ENCODE data around the gene TRAPPC11.

Gene TRAPPC11

GRCh38 chr4:183627979-183628588 is 31.0 kb upstream of the TRAPPC11 start:
- in situ Hi-C loops (cut with HindIII; ENCODE audit: low pct_unique_long_range_greater_than_20kb, low sequenced_read_pairs): no loop called here
- DNase-seq (ENCODE audit: low read depth in 1 of 2, low spot score in 1 of 2): no peak
- TF ChIP-seq JUND (IDR thresholded peaks at IDR 0.05; ENCODE audit: low read depth): no peak

DNA sequence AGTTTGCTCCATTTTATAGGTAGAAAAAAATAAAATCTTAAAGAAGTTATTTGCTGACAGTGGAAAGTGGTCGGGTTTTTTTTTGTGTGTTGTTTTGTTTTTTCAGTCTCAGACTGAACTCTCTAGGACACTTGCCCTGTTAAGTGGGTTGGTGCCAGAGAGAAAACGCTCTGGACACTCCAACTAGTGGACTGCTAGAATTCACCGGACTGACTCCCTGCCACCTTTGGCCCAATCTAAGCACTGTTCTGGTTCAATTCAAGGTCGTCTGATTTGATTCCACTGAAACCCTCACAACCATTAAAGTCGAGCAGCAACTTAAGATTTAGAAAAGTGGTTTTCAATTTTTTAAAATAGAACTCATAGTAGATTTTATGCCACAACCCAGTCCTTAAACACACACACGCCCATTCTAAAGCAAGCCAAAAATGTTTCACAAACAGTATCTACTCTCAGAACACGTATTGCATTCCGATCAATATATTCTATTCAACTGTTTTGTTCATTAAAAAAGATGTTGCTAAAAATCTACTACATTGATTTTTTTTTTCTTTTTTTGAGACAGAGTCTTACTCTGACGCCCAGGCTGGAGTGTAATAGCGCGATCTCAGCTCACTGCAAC is 27.4 kb upstream of the TRAPPC11 start:
- in situ Hi-C loops (cut with HindIII; ENCODE audit: low pct_unique_long_range_greater_than_20kb, low sequenced_read_pairs): no loop called here
- DNase-seq (ENCODE audit: low read depth in 1 of 2, low spot score in 1 of 2): no peak
- TF ChIP-seq JUND (IDR thresholded peaks at IDR 0.05; ENCODE audit: low read depth): no peak

GRCh38 chr4:183632689-183633088 is 26.4 kb upstream of the TRAPPC11 start:
- DNase-seq (ENCODE audit: low read depth in 1 of 2, low spot score in 1 of 2): no peak
- TF ChIP-seq JUND (IDR thresholded peaks at IDR 0.05; ENCODE audit: low read depth): no peak
- in situ Hi-C loops (cut with HindIII; ENCODE audit: low pct_unique_long_range_greater_than_20kb, low sequenced_read_pairs): no loop called here

DNA sequence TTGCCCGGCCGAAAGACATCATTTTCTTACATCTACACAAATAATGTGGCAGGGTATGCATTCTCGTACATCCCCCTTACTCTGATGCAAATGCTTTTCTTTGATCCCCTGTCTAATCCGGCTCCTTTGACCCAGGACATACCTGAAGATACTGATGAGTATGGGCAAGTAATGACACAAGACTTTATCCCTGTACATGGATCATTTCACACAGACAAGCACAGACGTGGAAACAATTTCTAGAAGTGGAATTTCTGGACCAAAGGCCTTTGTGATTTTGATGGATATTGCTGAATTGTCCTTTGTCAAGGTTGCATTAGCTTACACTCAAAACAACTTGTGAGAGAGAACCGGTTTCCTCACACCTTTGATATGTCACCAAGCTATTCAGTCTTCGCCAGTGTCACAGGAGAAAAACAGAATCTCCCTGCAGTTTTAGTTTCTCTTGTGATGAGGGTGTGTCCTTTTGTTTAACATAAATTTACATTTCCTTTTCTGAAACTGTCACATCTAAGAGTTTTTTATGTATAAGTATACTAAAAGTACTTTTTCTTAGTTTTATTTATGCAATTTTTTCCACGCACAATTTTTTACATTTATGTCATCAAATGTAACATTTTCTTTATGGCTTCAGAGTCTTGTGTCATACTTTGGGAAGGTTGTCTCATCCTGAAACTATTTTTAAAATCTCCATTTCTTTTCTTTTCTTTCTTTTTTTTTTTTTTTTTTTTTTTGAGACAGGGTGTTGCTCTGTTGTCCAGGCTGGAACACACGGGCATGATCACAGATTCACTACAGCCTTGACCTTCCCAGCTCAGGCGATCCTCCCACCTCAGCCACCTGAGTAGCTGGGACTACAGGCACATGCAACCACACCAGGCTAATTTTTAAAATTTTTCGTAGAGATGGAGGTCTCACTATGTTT is 25.4 kb upstream of the TRAPPC11 start:
- in situ Hi-C loops (cut with HindIII; ENCODE audit: low pct_unique_long_range_greater_than_20kb, low sequenced_read_pairs): no loop called here
- no peak for DNase-seq (ENCODE audit: low read depth in 1 of 2, low spot score in 1 of 2)
- TF ChIP-seq JUND (IDR thresholded peaks at IDR 0.05; ENCODE audit: low read depth): no peak

DNA sequence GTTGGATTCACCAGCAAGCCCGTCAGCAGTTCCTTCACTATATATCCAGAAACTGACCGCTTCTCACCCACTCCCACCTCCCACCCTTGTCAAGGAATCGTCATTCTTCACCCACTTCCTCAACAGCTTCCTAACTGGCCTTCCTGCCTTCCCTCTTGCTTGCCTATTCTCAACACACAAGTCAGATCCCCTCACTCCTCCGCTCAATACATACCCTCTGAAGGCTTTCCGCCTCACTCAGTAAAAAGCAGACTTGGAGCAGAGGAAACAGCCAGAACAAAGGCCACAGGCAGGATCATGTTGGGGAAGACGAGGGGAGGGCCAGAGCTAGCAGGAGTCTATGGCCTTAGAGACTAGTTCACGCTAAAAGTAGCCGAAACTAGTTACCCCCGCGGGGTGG is 23.8 kb upstream of the TRAPPC11 start:
- TF ChIP-seq JUND (IDR thresholded peaks at IDR 0.05; ENCODE audit: low read depth): no peak
- in situ Hi-C loops (cut with HindIII; ENCODE audit: low pct_unique_long_range_greater_than_20kb, low sequenced_read_pairs): no loop called here

DNA sequence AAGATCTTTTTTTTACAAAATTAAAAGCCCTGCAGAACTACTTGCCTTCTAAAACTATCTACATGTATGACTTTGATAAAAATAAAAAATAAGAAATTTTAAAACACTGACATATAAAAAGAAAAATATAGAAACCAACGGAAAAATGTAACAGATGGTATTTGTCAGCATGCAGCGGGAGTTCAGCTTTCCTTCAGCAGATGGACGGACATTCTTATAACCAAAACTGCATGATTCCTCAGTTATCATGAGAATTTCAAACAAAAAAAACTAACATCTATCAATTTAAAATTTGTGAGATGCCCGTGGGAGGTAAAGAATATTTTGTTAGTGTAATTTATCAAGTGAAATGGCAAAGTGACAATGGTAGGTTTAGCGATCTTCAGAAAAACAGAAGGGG is 23.4 kb upstream of the TRAPPC11 start:
- DNase-seq (ENCODE audit: low read depth in 1 of 2, low spot score in 1 of 2): no peak

More for the DNA sequence above, 23.8 kb upstream of the TRAPPC11 start:
- no peak for DNase-seq (ENCODE audit: low read depth in 1 of 2, low spot score in 1 of 2)

DNA sequence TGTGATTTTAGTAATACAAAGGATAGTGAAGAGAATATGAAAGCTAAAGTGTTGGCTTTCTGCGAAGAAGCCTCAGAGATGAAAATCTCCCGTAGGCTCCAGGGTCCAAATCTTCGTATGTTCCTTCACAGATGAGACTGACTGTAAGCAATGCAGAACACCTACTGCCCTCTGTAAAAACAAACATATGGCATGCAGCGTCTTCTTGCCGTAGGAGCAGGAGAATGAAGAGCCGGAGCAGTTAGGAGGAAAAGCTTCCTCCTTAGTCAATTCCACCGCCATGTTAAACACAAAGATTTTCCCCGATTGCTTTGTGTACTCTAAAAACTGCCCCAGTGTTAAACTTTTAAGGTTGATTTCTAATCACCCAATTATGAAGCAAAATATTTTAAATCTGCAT is 22.6 kb upstream of the TRAPPC11 start:
- in situ Hi-C loops (cut with HindIII; ENCODE audit: low pct_unique_long_range_greater_than_20kb, low sequenced_read_pairs): no loop called here
- no peak for TF ChIP-seq JUND (IDR thresholded peaks at IDR 0.05; ENCODE audit: low read depth)
- DNase-seq (ENCODE audit: low read depth in 1 of 2, low spot score in 1 of 2): peak; percentile 30 to 82

More for the DNA sequence above, 23.4 kb upstream of the TRAPPC11 start:
- in situ Hi-C loops (cut with HindIII; ENCODE audit: low pct_unique_long_range_greater_than_20kb, low sequenced_read_pairs): no loop called here
- TF ChIP-seq JUND (IDR thresholded peaks at IDR 0.05; ENCODE audit: low read depth): no peak

DNA sequence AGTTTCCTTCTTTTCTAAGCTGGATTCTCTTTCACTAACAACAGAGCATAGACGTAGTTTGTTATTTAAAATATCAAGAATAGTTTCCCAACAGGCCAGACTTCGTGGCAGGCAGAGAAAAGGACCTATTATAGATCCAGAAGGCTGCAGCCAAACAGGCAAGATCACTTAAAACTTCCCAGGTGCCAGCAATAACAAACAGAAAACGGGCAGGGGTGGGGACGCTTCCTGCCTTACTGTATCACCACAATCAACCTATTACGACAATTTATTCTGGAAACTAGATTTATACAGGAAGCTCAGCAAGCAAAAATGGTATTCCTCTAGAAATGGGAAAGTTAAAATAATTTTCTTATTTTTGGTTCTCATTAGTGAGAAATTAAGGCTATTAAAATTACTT is 22.2 kb upstream of the TRAPPC11 start:
- in situ Hi-C loops (cut with HindIII; ENCODE audit: low pct_unique_long_range_greater_than_20kb, low sequenced_read_pairs): no loop called here
- no peak for TF ChIP-seq JUND (IDR thresholded peaks at IDR 0.05; ENCODE audit: low read depth)
- peak in 1 of 2 experiments; percentile 15 for DNase-seq (ENCODE audit: low read depth in 1 of 2, low spot score in 1 of 2)

DNA sequence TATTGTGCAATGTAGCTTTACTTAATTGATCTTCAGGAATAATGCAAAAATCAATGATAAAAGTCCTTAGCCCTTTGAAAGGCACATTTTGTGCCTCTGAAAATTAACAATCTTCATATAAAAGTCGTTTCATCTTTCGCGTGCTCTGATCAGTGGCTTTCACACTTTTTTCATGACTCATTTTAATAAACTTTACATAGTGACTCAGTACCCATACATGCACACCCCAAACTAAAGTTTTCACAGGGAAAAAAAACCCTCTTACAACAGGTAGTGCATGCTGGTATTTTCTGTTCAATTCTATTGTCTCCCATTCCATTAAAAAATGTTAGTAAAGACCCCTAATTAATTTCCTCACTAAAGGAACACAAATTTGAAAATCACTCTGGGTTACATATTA is 21.6 kb upstream of the TRAPPC11 start:
- TF ChIP-seq JUND (IDR thresholded peaks at IDR 0.05; ENCODE audit: low read depth): no peak
- in situ Hi-C loops (cut with HindIII; ENCODE audit: low pct_unique_long_range_greater_than_20kb, low sequenced_read_pairs): no loop called here
- DNase-seq (ENCODE audit: low read depth in 1 of 2, low spot score in 1 of 2): no peak

DNA sequence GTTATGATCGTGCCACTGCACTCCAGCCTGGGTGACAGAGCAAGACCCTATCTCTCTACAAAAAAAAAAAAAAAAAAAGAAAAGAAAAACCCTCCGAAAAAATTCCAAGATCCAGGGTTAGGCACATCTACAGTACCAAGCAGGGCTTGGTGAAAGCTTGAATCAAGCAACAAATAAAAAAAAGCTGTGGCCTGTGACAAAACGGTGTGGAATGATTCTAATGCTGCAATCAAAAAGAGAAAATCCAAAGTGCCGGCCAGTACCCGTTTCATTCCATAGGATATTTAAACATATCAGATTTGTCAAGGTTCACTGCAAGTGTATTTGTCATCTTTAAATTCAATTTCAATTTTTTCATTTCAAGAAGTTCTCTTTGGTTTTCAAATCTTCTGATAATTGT is 20.7 kb upstream of the TRAPPC11 start:
- no peak for TF ChIP-seq JUND (IDR thresholded peaks at IDR 0.05; ENCODE audit: low read depth)
- in situ Hi-C loops (cut with HindIII; ENCODE audit: low pct_unique_long_range_greater_than_20kb, low sequenced_read_pairs): no loop called here
- no peak for DNase-seq (ENCODE audit: low read depth in 1 of 2, low spot score in 1 of 2)

GRCh38 chr4:183639291-183639690 is 19.8 kb upstream of the TRAPPC11 start:
- no peak for DNase-seq (ENCODE audit: low read depth in 1 of 2, low spot score in 1 of 2)
- in situ Hi-C loops (cut with HindIII; ENCODE audit: low pct_unique_long_range_greater_than_20kb, low sequenced_read_pairs): no loop called here
- no peak for TF ChIP-seq JUND (IDR thresholded peaks at IDR 0.05; ENCODE audit: low read depth)

DNA sequence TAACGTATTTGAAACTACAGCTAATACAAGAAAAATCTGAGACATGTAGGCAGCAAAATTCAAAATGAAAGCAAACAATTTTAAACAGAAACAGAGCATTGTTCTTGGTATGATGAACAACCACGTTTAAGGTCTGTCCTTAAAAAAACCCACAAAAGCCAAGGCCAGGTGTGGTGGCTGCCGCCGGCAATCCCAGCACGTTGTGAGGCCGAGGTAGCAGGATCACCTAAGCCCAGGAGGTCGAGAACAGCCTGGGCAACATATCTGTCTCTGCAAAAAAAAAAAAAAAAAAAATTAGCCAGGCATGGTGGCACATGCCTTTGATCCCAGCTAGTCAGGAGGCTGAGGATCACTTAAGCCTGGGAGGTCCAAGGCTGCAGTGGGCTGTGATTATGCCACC is 13.8 kb upstream of the TRAPPC11 start:
- in situ Hi-C loops (cut with HindIII; ENCODE audit: low pct_unique_long_range_greater_than_20kb, low sequenced_read_pairs): no loop called here
- no peak for DNase-seq (ENCODE audit: low read depth in 1 of 2, low spot score in 1 of 2)
- no peak for TF ChIP-seq JUND (IDR thresholded peaks at IDR 0.05; ENCODE audit: low read depth)

DNA sequence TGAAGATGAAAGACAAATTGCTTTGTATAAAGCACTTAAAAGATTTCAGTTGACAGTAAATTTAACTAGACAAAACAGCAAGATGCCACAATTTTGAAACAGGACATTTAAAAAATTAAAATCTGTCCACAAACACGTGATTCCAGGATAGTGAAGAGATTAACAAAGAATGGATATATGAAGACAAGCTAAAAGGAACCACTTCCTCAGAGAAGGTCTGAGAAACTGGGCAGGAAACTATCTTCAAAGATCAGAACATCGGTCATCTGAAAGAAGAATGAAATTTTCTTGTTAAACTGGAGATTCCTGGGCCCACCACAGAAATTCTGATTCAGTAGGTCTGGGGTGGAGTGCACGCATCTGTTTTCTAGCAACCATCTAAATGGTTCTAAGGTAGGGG is 1.5 kb upstream of the TRAPPC11 start:
- no peak for TF ChIP-seq JUND (IDR thresholded peaks at IDR 0.05; ENCODE audit: low read depth)
- no peak for DNase-seq (ENCODE audit: low read depth in 1 of 2, low spot score in 1 of 2)
- in situ Hi-C loops (cut with HindIII; ENCODE audit: low pct_unique_long_range_greater_than_20kb, low sequenced_read_pairs): no loop called here
